GM12875 (cell line): ENCODE measurements around the gene ITGB5.

Source experiments
- H3K4me3 ChIP-seq: one replicate; pipeline ENCODE4 v1.5.1; 2011; ENCODE audit warnings: low read depth, low read length, control low read depth
- TF ChIP-seq, protein P1 (sequence below): IDR thresholded peaks from 2 replicates; pipeline ENCODE4 v1.5.1; 2011; ENCODE audit warnings: low read depth, mild to moderate bottlenecking, control low read depth, inconsistent platforms, low read length, moderate library complexity, borderline replicate concordance; ENCODE audit not compliant: insufficient read depth

The ITGB5 gene

DNA sequence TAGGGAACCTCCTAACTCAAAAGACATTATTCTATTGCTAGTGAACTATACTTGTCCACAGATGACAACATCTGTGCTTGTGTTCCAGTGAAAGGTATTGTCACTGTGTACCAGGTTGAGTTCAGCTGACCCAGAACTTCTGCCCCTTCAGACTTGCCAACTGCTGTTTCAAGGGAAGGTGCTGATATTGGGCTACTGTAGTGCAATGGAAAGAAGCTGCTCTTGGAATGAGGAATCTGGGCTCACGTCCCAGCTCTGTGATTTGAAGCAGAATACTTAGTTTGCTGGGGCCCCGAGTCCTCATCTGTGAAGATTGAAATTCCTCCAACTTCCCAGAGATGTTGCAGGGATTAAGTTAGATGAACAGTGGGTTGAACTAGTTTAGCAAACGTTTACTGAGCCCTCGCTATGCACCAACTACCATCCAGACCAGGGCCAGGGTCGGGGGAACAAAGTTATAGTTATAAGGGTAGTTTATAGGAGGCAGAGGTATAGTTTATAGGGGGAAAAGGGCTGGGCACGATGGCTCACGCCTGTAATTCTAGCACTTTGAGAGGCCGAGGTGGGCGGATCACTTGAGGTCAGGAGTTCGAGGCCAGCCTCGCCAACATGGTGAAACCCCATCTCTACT lies 172.8 kb downstream of the ITGB5 start:
- TF ChIP-seq, protein P1, sequence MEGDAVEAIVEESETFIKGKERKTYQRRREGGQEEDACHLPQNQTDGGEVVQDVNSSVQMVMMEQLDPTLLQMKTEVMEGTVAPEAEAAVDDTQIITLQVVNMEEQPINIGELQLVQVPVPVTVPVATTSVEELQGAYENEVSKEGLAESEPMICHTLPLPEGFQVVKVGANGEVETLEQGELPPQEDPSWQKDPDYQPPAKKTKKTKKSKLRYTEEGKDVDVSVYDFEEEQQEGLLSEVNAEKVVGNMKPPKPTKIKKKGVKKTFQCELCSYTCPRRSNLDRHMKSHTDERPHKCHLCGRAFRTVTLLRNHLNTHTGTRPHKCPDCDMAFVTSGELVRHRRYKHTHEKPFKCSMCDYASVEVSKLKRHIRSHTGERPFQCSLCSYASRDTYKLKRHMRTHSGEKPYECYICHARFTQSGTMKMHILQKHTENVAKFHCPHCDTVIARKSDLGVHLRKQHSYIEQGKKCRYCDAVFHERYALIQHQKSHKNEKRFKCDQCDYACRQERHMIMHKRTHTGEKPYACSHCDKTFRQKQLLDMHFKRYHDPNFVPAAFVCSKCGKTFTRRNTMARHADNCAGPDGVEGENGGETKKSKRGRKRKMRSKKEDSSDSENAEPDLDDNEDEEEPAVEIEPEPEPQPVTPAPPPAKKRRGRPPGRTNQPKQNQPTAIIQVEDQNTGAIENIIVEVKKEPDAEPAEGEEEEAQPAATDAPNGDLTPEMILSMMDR = no peak
- H3K4me3 ChIP-seq = no peak overlapping the region
